Stimulated activated CD8-positive, alpha-beta memory T cell treated with anti-CD3 and anti-CD28 coated beads, Interleukin-2, amount 100 ng/mL, for 1 hour (primary cell): ENCODE results near the gene CRTAC1.

Experiments used
- DNase-seq, 2 donors: peaks; one replicate each; pipeline ENCODE4 v3.0.0-alpha.2; 2020; ENCODE audit warnings: low read depth in 2 of 2

CRTAC1 gene

DNA sequence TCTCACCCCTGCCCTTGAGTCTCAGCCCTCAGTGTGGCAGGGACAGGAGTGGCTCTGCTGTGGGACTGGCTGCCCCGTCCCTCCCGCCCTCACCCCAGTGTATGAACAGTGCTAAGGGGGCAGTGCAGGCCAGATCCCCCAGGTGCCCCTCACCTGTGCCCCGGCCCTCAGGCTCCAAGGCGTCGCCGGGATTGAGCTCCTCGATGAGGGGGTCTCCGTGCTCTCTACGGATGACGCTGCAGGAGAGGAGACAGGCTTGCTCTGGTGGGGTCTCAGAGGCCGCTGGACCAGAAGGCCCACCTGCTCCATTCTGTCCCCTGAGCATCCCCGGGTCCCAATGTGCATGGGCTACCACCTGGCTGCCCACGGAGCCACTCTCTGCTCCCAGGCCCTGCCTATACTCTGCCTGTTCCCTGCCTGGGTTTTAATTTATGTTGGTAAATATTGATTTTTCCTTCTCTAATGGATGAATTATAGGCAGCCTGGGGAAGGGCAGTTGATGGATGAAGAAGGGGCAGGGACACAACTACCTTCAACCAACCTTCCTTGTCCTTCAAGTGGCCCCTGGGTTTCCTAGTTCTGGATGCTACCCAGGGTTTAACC, 133.6 kb downstream of the CRTAC1 start:
- no peak for DNase-seq

DNA sequence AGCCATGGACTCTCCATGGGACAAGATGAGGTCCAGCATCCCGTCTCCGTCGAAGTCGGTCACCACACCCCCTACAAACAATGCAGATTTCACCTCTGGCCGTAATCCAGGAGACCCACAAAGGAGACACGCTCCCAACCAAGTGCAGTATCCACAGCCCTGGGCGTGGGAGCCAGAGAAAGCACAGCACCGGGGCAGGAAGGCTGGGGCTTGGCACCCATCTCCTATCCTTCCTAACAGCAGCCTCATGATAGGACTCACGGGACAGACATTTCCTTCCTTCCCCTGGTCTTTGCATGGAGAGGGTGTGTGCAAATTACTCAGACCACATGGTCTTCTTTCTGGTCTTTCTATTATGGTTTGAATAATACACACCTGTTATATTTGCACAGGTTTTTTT, 134.5 kb downstream of the CRTAC1 start:
- DNase-seq: no peak

DNA sequence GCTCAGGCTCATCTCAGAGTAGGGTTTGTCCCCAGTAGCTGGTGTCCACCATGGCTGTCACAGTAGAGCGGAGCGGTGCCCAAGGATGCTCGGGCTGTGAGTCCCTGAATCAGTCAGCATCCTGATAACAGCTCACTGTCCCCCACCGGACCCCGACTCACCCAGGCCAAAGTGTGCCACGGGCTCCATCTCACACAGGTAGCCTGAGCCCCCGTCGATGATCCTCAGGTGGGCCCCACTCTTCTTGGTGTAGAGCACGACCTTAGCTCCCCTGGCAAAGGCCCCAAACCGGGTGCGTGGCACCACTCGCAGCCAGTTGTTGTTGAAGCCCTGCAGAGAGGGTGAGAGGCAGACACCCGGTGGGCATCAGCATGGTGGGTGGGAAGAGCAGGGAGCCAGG, 135.3 kb downstream of the CRTAC1 start:
- no peak for DNase-seq

DNA sequence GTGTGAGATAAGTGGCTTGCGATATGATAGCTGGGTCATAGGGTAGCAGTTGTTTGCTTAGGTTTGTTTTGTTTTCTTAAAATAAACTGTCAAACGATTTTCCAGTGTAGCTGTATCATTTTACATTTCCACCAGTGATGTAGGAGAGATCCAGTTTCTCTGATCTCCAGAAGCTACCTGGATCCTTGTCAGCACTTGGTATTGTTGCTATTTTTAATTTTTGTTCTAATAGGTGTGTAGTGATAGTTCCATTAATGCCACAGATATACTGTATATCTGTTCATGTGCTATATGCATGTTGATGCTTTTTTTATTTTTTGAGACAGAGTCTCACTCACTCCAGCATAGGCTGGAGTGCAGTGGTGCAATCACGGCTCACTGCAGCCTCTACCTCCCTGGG, 136.3 kb downstream of the CRTAC1 start:
- DNase-seq: no peak

DNA sequence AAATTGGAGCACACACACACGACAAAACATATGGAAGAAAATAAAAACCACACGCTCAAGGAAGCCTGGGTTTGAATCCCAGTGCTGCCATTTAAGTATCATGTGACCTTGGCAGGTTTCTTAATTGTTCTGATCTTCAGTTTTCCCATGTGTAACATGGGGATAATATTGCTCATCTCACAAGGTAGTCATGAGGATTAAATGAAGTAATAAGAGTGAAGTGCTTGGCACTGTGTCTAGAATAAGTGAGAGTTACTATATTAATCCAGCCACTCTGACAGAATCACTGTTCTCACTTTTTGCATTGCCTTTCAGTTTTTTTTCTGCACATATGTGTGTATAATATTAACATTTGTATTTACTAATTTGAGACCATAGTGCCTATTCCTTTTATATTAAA, 137.5 kb downstream of the CRTAC1 start:
- DNase-seq: no peak

DNA sequence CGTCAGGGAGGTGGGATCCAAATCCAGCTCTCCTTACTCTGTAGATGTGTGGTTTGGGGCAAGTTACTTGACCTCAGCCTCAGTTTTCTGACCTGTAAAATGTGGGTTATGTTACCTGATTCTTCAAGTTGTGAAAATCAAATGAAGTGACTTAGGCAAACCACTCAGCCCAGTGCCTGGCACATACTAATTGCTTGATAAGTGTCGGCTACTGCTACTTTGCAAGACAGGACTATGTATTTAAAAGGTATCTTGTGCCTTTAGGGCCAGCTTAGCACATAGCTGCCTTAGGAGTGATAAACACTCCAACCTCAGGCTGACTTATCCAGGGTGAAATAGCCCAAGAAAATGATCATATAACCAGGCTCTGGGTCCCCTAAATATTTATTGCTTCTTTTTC, 137.9 kb downstream of the CRTAC1 start:
- no peak for DNase-seq

DNA sequence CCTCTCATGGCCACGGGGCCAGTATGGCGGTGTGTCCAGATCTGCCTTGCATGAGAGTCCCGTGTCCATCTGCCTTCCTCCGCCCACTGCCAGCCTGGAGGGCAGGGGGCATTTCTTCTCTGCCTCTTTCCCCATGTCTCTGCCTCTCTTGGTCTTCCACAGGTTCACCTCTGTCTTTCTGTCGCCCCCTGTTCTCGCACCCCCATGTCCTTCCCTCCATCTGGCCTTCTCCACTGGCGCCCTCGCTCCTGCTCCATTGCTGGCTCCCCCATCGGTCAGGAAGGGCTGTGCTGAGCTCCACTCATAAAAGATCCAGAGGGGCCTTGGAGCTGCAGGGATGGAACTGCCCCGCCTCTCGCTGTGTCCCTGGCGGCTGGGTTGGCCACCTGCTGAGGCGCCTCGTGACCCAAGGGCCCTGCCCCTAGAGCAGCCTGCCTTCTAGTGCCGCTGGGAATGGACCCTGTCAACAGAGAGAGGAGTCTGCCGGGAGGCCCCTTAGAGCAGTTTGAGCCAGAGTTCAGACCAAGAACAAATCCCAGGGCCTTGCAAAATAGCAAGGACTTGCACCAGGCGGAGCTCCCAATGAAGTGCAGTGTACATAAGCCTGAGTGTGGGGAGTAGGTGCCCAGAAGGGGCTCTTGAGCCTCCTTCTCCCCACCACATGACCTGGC, 138.8 kb downstream of the CRTAC1 start:
- no peak for DNase-seq

DNA sequence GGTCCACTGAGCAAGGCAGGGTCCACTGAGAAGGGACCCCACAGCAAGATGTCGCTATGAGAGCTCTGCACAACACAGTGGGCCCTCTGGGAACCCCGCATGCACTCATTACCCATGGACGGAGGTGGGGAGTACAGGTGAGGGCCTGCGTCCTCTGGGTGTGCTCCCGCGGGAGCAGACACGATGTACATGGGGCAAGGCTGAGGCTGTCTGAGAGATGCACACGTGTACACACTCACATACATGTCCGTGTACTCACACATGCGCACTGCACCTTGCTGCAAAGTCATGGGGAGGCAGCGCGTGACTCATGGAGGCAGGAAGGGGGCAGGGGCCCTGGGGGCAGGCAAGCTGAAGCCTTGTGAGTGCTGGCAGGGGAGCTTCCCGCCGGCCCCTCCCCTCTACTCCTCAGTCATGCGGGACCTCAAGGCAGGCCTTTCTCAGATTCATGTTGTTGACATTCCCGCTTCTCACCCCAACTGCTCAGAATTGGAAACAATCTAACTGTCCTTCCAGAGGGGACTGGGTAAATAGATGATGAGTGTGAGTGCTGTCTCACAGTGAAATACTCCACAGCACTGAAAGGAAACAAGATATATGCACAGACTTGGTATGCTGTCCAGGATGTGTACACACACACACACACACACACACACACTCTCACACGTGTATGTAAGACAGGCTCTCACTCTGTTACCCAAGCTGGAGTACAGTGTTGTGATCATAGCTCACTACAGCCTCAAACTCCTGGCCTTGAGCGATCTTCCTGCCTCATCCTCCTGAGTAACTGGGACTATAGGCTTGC, 140.8 kb downstream of the CRTAC1 start:
- DNase-seq: no peak

DNA sequence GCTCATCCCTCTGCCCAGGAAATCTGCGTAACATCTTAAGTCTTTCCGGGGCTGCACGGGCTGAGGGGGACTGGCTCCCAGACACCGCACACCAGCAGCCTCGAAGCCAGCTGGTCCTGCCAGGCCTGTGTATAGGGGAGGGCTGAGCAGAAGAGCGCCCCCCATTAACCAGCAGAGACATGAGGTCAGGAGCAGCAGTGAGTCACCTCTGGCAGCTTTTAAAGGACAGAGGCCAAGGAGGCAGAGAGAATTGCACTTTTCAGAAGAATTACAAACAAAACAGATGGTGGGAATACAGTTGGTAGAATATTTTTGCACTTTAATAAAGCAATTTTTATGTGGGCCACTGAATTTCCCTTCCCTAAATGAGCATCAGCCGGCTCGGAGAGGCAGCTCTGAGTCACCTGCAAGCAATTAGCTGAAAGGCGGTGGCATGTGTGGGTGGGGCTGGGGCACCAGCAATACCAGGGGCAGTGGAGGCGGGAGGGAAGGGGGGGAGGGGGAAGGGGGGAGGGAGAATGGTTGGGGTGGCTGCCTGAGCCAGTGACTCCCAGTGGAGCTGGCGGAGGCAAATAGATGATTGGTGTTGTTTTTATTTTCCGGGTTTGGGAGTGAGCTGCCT, 141.7 kb downstream of the CRTAC1 start:
- DNase-seq: no peak

DNA sequence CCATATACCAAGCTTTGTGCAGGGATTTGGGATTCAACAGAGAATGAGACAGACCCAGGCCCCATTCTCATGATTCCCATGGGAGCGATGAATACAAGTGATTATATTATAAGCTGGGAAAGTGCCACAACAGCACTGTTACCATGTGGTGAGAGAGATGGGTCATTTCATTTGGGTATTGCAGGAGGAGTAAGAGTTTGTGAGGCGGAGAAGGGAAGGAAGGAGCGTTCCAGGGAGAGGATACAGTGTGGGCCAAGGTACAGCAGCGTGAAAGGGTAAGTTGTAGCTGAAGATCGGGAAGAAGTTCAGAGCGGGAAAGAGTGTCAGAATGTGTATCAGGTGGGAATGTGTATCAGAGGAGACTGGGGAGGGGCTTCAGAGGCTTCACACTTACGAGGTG, 142.3 kb downstream of the CRTAC1 start:
- DNase-seq: no peak

DNA sequence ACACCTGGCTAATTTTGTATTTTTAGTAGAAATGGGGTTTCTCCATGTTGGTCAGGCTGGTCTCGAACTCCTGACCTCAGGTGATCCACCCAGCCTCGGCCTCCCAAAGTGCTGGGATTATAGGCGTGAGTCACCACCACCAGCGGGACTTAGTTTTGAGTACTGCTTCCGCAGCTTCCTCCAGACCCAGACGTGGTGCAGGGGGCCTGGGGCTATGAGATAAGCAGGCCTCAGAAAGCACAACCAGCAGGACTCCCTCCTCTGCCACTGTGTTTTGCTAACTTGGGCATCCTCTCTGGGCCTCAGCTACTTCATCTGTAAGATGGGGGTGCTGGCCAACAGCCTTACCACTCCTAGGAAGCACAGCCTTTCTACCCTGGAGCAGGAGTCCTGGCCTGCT, 143.0 kb downstream of the CRTAC1 start:
- no peak for DNase-seq

DNA sequence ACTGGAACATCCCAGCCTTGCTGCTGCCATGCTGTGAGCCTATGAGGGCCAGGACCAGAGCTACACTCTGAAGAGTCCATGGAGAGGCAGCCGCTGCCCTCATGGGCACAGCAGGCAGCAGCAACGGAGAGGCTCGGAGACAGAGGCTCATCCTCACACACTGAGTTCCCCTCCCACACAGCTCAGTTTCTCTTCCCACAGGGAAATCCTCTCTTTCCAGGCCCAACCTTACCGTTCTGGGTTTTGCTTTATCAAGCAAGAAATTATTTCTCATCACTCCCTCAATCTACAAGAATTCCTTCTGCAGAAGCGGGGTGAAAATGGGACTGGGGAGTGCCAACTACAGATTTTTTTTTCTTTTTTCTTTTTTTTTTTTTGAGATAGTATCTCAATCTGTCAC, 144.1 kb downstream of the CRTAC1 start:
- DNase-seq: no peak

DNA sequence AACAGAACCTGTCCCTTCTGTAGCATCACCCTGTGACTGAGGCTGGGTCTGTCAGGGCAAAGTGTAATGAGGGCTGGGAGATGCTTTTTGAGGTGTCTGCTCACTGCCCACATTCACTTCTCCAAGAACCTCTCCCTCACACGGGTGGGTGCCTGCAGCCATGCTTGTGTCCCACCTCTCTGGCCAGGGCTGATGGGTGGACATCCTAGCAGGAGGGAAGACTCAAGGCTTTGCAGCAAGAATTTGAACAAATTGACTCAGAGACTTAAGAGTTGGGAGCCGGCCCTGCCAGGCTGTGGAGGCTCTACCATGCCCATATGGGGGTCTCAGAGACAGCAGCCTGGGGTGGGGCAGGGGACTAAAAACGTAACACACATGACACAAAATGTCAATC, 147.3 kb downstream of the CRTAC1 start:
- DNase-seq: no peak

DNA sequence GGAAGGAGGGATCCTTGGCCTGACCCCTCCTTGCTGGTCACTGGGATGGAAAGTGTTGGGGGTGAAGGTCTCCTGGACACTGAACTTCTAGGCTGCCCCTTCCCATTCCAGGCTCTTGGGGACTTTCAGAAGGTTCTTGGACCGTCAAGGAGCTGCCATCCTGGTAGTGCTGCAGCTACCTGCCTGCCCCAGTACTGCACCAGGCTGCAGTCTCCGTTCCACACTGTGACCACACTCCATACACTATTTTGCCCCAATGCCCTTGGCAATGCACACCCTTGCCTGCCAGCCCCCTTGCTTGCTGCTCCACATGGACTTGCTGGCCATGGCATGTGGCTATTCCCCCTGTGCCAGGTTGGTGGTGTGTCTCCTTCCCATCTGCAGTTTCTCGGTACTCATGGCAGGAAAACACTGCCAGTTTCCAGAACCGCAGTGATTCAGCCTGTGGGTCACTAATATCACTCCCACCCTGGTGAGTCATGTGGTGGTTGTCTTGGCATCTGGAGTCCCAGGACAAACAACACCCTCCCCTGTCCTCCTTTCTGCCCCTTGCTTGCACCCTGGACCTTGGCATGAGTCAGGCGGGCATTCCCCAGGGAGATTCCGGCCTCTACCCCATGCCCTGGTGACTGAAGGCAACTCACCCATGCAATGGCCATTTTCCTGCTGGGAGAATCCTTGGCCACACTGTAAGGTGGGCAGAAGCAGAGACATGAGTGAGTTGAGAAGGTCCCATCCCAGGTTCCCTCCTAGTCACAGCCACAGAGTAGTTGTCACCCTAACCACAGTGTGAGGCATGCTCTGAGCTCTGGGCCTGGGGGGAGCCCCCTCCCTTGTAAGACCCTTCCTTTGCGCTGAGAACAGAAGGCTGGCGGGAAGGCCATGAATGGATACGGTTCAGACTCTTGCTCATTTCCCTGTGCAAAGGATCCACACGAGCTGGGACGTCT, 148.0 kb downstream of the CRTAC1 start:
- no peak for DNase-seq

DNA sequence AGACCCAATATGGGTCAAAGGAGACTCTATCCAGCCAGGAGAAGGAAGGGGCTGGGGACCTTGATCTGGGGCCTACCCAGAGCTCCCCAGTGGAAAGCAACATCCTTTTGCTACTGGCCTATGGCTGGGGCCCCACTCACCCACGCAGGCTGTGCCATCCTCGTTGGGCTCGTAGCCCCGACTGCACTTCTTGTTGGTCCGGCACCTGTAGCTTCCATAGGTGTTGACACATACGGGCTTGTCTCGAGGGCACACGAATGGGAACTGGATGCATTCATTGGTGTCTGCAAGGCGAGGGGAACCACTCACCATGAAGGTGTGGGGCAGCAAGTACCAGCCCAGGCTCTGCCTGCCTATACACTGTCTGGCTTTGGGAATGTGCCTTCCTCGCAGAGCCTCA, 150.3 kb downstream of the CRTAC1 start:
- DNase-seq: no peak

DNA sequence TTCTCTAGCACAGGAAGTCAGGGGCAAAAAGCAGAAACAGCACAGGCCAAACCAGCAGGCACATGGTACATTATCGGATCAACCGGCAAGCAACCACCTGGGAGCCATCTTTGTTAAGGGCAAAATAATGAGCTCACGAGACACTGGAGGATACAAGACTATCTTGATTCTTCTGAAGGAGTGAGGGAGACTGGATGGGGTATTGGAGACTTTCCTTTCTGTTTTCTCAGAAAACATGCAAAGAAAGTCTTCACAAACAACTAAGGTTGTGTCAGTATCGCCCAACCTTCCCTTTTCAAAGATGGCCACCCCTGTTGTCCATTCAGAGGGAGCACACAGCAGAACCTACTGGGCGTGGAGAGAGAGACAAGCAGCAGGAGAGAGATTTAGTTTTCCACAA, 151.2 kb downstream of the CRTAC1 start:
- no peak for DNase-seq

DNA sequence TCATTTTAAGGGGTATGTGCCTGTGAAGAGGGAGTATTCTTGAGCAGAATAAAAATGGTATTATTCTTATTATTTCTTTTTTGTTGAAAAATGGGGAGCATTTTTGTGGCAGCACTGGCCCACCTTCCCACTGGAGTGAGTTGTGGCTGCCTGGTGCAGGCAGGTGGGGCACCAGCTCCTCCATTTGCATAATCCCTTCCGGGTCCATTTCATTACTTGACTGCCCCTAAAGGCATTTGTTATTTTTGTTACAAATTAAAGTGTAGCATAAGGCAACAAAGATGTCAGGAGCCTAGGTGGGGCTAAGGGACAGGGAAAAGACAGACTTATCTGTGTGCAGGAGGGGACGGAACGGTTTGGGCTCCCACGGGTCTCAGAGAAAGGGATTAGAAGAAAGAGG, 154.0 kb downstream of the CRTAC1 start:
- no peak for DNase-seq

DNA sequence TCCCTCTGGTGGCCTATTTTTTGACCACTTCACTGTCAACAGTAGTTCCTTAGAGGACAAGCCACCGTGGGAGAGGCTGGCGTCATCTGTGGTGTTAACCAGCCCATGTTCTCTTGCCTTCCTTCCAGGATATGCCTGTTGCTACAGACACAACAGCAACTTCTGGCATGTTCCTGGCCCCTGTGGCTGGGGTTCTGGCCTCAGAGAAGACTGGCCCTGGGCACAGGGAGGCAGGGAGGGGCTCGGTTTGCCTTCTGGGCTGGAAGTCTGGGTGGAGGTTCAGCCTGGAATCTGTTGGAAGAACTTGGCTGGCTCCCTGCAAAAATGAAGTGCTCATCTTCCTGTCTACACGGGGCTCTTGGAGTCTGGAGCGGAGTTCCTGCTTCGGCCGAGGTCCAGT, 155.0 kb downstream of the CRTAC1 start:
- DNase-seq: no peak

DNA sequence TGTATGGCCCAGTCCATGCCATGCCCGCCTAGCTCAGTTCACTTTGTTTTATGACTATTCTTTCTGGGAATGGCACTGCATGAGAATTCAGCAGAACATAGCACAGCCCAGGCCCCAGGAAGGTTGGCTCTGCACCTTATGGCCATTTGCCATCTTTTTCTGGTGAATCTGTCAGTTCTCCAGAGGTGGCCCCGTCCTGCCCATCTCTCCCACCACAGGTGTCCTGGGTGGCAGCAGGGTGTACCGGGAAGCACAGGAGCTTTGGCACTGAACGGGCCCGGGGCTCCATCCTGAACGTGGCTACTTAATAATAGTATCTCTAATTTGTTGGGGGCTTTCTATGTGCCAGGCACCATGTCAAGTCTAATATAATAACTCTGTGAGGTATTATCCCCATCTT, 156.1 kb downstream of the CRTAC1 start:
- DNase-seq: no peak

DNA sequence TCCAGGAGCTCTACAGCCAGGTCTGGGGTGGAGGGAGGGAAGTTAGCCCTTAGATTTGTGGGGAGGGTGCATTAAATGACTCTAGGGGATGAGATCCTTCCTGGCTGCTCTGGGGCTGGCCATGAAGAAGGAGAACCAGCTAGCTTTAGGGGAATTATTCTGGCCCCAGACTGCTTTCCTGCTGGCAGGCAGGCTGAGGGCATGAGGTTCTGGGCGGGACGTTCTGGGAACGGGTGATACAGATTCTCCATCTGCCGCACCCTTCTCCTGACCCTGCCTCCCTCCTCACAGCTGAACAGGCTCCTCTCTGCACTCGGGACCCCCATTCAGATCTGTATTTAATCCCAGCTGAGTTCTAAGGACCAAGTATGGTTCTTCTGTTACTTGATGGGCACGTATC, 156.9 kb downstream of the CRTAC1 start:
- no peak for DNase-seq

DNA sequence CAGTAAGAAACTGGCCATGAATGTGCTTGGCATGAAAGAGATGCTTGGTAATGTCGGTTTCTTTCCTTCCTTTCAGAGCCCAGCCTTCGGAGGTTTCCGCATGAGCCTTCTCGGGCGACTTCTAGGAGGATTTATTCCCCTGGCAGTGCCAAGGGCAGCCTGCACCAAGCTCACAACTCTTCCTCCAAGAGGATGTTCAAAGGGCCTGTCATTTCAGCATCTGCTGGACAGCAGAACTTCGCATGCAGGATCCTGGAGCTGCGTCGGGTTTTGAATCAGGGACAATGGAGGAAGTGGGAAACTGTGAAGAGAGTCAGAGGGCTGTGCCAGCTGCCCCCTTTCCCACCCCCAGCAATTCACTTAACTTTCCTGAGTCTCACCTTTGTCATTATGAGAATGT, 159.4 kb downstream of the CRTAC1 start:
- DNase-seq: no peak
